ENCODE results near the gene LIPC.

LIPC gene

DNA sequence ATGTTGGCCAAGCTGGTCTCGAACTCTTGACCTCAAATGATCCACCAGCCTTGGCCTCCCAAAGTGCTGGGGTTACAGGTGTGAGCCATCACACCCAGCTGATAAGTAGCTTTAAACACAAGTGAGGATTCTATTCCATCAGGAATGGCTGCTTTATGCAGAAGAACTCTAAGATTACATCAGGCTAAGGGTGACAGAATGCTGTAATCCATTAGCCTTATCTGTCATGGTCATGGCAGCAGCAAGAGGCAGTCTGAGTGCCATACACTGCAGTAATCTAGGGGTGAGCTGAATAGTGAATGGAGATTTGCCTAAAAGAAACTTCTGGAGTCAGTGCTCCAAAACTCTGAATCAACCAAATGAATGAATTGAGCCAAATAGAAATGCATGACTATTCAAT is 39.6 kb downstream of the LIPC start:
- TF ChIP-seq, protein P1, sequence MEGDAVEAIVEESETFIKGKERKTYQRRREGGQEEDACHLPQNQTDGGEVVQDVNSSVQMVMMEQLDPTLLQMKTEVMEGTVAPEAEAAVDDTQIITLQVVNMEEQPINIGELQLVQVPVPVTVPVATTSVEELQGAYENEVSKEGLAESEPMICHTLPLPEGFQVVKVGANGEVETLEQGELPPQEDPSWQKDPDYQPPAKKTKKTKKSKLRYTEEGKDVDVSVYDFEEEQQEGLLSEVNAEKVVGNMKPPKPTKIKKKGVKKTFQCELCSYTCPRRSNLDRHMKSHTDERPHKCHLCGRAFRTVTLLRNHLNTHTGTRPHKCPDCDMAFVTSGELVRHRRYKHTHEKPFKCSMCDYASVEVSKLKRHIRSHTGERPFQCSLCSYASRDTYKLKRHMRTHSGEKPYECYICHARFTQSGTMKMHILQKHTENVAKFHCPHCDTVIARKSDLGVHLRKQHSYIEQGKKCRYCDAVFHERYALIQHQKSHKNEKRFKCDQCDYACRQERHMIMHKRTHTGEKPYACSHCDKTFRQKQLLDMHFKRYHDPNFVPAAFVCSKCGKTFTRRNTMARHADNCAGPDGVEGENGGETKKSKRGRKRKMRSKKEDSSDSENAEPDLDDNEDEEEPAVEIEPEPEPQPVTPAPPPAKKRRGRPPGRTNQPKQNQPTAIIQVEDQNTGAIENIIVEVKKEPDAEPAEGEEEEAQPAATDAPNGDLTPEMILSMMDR (IDR thresholded peaks at IDR 0.05; ENCODE audit: insufficient read depth, missing control alignments): no peak
- DNase-seq (ENCODE audit: insufficient read length, low spot score): no peak
- no peak for FAIRE-seq

DNA sequence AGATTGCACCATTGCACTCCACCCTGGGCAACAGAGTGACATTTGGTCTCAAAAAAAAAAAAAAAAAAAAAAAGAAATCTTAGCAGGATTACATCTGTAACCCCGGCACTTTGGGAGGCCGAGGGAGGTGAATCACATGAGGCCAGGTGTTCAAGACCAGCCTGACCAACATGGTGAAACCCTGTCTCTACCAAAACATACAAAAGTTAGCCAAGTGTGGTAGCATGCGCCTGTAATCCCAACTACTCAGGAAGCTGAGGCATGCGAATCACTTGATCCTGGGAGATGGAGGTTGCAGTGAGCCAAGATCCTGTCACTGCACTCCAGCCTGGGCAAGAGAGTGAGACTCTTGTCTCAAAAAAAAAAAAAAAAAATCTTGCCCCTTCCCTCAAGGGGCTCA is 40.4 kb downstream of the LIPC start:
- no peak for FAIRE-seq
- TF ChIP-seq, protein P1 (IDR thresholded peaks at IDR 0.05; ENCODE audit: insufficient read depth, missing control alignments): no peak
- DNase-seq (ENCODE audit: insufficient read length, low spot score): no peak

DNA sequence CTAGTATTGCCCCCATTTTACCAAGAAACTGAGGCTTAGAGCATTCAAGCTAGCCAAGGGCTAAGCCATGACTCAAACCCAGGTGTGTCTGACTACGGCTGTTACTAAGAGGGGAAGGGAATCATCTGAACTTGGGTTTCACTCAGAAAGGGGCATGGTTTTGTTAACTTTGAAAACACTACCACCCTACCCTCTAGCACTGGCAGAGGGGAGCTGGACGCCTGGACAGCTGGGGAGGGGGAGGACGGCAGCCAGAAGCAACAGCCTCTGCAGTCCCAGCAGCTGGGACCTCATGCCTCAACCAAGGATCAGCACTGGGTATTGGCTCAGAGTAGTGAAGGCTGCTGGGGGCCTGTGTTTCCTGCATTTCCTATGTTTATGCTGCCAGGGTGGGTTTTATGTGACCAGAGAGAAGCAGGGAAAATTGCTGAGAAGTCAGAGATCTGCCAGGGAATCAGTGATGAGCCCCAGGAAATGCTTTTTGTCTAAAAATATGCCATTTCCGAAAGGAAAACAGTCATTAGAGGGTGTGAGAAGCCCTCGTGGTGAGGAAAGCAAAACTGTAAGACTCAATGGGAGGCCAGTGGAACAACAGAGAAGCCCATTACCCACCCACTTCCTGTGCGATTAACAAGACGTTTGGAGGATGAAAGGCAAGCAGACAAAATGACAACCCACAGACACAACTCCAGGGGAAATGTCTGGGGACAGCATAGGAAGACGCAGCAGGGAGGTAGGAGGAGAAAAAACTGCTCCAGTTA is 41.2 kb downstream of the LIPC start:
- DNase-seq (ENCODE audit: insufficient read length, low spot score) (no peak), FAIRE-seq (no peak)
- TF ChIP-seq, protein P1 (IDR thresholded peaks at IDR 0.05; ENCODE audit: insufficient read depth, missing control alignments): no peak

DNA sequence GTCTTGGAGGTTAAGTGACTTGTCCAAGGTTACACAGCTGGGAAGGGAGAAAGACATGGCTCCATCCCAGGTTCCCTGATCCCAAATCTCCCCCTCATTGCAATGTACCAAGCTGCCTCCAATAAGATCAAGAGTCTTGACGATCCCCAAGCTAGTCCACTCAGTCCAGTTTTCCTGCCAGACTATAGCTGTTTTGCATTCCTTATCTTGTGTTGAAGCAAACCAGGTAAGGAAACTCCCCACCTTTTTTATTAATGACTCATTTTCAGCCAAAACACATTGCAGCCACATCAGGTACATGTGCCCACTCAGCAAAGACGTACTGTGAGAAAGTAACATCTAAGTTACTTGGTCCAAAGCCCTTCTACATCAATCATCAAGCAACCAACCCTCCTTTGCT is 41.9 kb downstream of the LIPC start:
- no peak for FAIRE-seq
- DNase-seq (ENCODE audit: insufficient read length, low spot score): no peak
- TF ChIP-seq, protein P1 (IDR thresholded peaks at IDR 0.05; ENCODE audit: insufficient read depth, missing control alignments): no peak

DNA sequence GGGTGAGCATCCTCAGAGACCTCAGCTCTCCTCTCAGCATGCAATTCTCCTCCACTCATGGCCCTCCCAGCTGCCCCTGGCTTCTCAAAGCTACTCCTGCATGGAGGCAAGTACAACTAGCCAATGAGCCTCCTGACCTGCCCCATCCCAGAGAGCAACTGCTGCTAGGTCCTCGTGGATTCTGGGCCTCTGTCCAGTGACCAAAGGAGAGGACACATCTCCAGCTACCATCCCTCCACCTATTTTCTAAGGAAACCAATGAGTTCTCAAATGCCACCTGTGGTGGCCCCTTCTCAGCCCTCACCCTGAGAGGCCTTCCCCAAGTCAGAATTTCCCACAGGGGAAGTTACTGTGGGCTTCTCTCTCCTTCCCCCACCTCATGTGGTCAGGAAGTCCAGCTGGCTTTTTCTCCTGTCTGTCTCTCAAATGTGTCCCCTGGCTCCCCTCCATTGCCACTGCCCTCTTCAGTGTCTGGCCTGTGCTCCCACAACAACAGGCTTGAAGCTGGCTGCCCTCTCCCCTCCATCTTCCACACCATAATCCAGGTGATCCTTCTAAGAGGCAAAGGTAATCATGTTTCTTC is 43.0 kb downstream of the LIPC start:
- TF ChIP-seq, protein P1 (IDR thresholded peaks at IDR 0.05; ENCODE audit: insufficient read depth, missing control alignments): no peak
- no peak for DNase-seq (ENCODE audit: insufficient read length, low spot score)
- no peak for FAIRE-seq

DNA sequence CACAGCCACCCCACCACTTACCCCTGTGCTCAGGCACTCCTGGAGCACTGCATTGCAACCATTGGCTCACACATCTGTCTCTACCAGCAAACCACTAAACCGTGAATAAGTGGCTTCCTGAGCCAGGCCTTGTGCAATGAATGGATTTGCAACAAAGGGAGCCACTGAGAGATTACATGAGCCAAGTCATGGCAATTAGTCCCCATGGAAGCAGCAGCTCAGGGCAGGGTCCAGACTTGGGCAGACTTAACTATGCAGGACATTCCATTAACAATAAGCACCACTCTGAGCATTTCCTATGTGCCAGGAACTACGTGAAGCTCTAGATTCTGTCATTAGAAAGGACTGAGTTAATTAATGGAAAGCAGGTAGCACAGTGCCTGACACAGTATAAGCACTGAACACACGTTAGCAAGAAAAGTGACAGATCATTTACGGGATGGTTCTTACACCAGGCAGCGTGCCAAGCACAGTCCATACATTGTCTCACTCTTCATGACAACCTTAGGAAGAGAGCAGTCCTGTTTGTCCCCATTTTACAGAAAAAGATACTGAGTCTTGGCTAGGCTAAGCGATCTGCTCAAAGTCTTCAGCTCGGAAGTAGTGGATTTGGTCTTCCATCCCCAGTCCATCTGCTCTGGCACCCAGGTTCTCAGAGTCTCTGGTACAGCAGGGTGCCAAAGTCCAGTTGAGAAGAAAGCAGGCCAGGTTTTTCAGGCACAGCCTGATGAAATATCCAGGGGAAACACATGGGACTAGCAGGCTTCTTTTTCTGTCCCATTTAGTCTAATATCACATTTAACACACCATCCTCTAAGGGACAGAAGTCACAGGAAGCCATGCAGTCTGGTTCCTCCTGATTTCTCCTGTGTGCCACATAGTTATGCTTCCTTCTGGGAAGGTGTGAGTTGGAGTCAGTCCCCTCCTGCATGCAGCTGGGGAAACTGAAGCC is 44.1 kb downstream of the LIPC start:
- FAIRE-seq (no peak), DNase-seq (ENCODE audit: insufficient read length, low spot score) (no peak)
- TF ChIP-seq, protein P1 (IDR thresholded peaks at IDR 0.05; ENCODE audit: insufficient read depth, missing control alignments): no peak

Measured in D721Med (cell line).